Activated naive CD4-positive, alpha-beta T cell treated with anti-CD3 and anti-CD28 coated beads for 36 hours (primary cell): ENCODE data around the gene KCNK17. TPM values are rescaled to one million over a fixed set of nuclear protein-coding genes. Genes with fewer than 3 reads are reported as not detected.

Source experiments
- CTCF ChIA-PET: fragments of 350-600 bp; sonication (Branson Sonifier 250); formaldehyde crosslinking; loops from one replicate; lab custom pipeline; 2021; ENCODE audit warnings: antibody characterized with exemption; lab: Charles Lee
- DNase-seq: peaks from one replicate; pipeline ENCODE4 v3.0.0-alpha.2; 2020
- H3K27ac Mint-ChIP-seq: one replicate; pipeline ENCODE4 v1.8.0; 2021; ENCODE audit warnings: mild to moderate bottlenecking, mixed read lengths
- H3K27me3 Mint-ChIP-seq: one replicate; pipeline ENCODE4 v1.8.0; 2021; ENCODE audit warnings: low read depth, mixed read lengths
- H3K36me3 Mint-ChIP-seq: one replicate; pipeline ENCODE4 v1.8.0; 2021; ENCODE audit warnings: low read depth, mixed read lengths
- H3K4me1 Mint-ChIP-seq: one replicate; pipeline ENCODE4 v1.8.0; 2021; ENCODE audit warnings: low read depth, mixed read lengths
- H3K4me3 Mint-ChIP-seq: one replicate; pipeline ENCODE4 v1.8.0; 2021; ENCODE audit warnings: mild to moderate bottlenecking, moderate library complexity, mixed read lengths
- H3K9me3 Mint-ChIP-seq: one replicate; pipeline ENCODE4 v1.8.0; 2021; ENCODE audit warnings: mixed read lengths
- intact Hi-C: fragments of 100-400 bp; cut with micrococcal nuclease; formaldehyde crosslinking; loops from one replicate; pipeline ENCODE4 v1.15.1; 2023
- total RNA-seq, 2 experiments: library from RNA; stranded (reverse); gene quantifications; one replicate each; pipeline ENCODE4 v1.2.3, GENCODE V29; 2021

The KCNK17 gene
- total RNA-seq, 2 experiments from 2014 or later: not detected

- Mint-ChIP-seq H3K36me3 (no peaks in the 10 kb centered on the region), H3K9me3 (no peaks in the 10 kb centered on the region), H3K27me3 (peaks cover 21% of the 10 kb centered on the region), H3K27ac (no peak overlapping the region), H3K4me1 (no peaks in the 10 kb centered on the region), H3K4me3 (no peak overlapping the region)
- intact Hi-C loops: no loop called here
- CTCF ChIA-PET: interaction anchor here (0.6 to 1.0 kb wide), 3 partner anchors 28 to 164 kb away, joined by 3 read pairs; no protein-coding TSS in a partner anchor
- no peak for DNase-seq
Measured at GRCh38 chr6:39330476-39330875, 16.3 kb upstream of the KCNK17 start.

GRCh38 chr6:39330057-39330456, 15.8 kb upstream of the KCNK17 start:
- H3K4me3 Mint-ChIP-seq: no peak overlapping the region
- CTCF ChIA-PET: interaction anchor here (0.6 kb wide), 1 partner anchor 27 kb away, joined by 3 read pairs; no protein-coding TSS in a partner anchor
- DNase-seq: no peak
- no peak overlapping the region for H3K27ac Mint-ChIP-seq
- H3K36me3 Mint-ChIP-seq: no peaks in the 10 kb centered on the region
- intact Hi-C loops: no loop called here
- no peaks in the 10 kb centered on the region for H3K4me1 Mint-ChIP-seq
- peaks cover 21% of the 10 kb centered on the region for H3K27me3 Mint-ChIP-seq
- no peaks in the 10 kb centered on the region for H3K9me3 Mint-ChIP-seq

DNA sequence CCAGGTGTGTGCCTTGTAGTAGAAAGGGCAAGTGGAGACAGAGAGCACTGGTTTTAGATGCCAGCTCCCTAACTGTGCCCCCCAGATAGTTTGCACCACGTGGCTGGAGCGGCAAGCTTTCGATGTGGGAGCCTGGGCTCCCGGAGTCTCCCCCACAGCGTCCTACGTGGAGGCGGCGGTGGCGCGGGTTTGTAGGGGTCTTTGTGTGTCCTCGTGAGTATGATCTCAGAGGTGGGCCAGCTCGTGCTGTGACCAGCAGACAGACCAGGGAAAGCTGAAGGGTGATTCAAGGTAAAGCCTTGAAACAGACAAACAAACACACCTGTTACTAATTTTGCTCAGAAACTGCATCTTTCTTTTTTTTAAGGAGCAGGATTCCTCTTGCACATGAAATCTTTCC, 13.8 kb upstream of the KCNK17 start:
- H3K27me3 Mint-ChIP-seq: peaks cover 21% of the 10 kb centered on the region
- CTCF ChIA-PET: no interaction called here

DNA sequence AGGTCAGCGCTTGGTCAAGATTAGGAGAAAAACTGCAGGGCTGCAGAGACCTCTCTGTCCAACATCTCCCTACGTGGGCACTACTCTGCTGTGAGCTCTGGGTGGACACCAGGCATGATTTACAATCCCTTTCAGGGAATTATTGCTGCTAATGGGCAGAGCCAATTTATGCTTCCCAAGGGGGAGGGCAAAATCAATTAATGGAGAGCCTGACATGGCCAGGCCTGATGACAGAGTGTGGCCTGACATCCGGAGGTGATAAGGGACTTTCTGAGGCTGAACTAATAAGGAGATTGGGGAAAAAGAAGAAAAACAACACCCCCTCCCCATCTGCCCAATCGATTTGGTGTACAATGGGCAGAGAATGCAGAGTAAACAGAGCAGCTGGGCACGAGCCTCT, 13.3 kb upstream of the KCNK17 start:
- Mint-ChIP-seq H3K27me3 (peaks cover 15% of the 10 kb centered on the region), H3K27ac (no peak overlapping the region), H3K36me3 (no peaks in the 10 kb centered on the region), H3K9me3 (no peaks in the 10 kb centered on the region), H3K4me1 (no peaks in the 10 kb centered on the region), H3K4me3 (no peak overlapping the region)
- no peak for DNase-seq
- CTCF ChIA-PET: no interaction called here
- intact Hi-C loops: no loop called here

More for the DNA sequence above, 13.8 kb upstream of the KCNK17 start:
- Mint-ChIP-seq H3K27ac (no peak overlapping the region), H3K9me3 (no peaks in the 10 kb centered on the region), H3K4me3 (no peak overlapping the region), H3K36me3 (no peaks in the 10 kb centered on the region), H3K4me1 (no peaks in the 10 kb centered on the region)
- no peak for DNase-seq
- intact Hi-C loops: no loop called here

GRCh38 chr6:39322306-39322850, 8.2 kb upstream of the KCNK17 start, which contains the start of gene KCNK16:
KCNK16 (minus strand) TSS chr6:39322702; CDS start chr6:39322540, 162 bp downstream.
- Mint-ChIP-seq H3K27ac (no peak within 1 kb of the TSS), H3K36me3 (no peaks in the 10 kb centered on the region), H3K27me3 (peaks cover 6% of the 10 kb centered on the region), H3K4me1 (no peaks in the 10 kb centered on the region), H3K4me3 (no peak within 1 kb of the TSS), H3K9me3 (no peaks in the 10 kb centered on the region)
- CTCF ChIA-PET: interaction anchor here (1.1 kb wide), 1 partner anchor 41 kb away, joined by 6 read pairs; no protein-coding TSS in a partner anchor
- no peak for DNase-seq
- intact Hi-C loops: no loop called here

- CTCF ChIA-PET: interaction anchor here (1.1 to 1.3 kb wide), 2 partner anchors 19 to 42 kb away, joined by 3 to 6 read pairs; no protein-coding TSS in a partner anchor
- Mint-ChIP-seq H3K9me3 (no peaks in the 10 kb centered on the region), H3K27ac (no peak overlapping the region), H3K27me3 (peaks cover 11% of the 10 kb centered on the region), H3K4me3 (no peak overlapping the region), H3K36me3 (no peaks in the 10 kb centered on the region), H3K4me1 (no peaks in the 10 kb centered on the region)
- no peak for DNase-seq
- intact Hi-C loops: no loop called here
Measured at GRCh38 chr6:39321761-39322160, 7.5 kb upstream of the KCNK17 start.

- no peak for DNase-seq
- no peaks in the 10 kb centered on the region for H3K9me3 Mint-ChIP-seq
- CTCF ChIA-PET: interaction anchor here (0.5 to 1.4 kb wide), 3 partner anchors 10 to 1252 kb away, joined by 3 to 4 read pairs (median 3); no protein-coding TSS in a partner anchor
- H3K27me3 Mint-ChIP-seq: peaks cover 18% of the 10 kb centered on the region
- intact Hi-C loops: no loop called here
- no peak overlapping the region for H3K4me3 Mint-ChIP-seq
- no peaks in the 10 kb centered on the region for H3K4me1 Mint-ChIP-seq
- no peaks in the 10 kb centered on the region for H3K36me3 Mint-ChIP-seq
- no peak overlapping the region for H3K27ac Mint-ChIP-seq
Measured at GRCh38 chr6:39320363-39320984, 6.3 kb upstream of the KCNK17 start.

DNA sequence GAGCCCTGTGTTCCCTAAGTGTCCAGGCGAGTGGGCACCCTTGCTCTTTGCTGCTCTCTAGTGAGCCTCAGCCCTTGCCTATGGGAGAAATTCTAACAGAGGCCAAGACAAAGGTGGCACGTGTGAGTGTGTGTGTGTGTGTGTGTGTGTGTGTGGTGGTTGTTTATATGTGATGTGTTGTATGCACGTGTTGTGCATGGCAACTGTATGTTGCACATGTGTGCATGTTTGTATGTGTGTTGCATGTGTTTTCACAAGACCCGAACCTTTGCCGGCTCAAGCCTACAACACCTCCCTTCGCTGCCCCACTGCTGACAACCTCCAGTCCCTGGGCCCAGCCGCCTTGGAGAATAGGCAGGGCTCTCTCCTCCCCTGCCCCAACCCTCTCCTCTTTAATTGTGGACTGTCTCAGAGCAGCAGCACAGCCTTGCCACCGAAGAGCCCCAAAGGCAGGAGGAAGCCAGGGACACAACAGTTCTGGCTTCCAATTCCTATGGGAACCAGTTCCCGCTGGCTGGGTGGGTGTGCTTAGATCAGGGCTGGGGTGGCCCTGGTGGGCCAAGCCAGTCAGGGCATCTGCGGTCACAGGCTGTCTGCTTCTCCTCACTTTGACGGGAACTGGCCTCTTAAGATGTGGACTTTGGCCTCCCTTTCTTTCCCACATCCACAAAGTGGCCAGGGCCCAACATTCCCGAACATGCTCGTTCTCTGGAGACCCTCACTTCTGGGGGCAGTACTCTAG, 5.6 kb upstream of the KCNK17 start:
- no peaks in the 10 kb centered on the region for H3K9me3 Mint-ChIP-seq
- no peak overlapping the region for H3K4me3 Mint-ChIP-seq
- no peaks in the 10 kb centered on the region for H3K36me3 Mint-ChIP-seq
- no peak for DNase-seq
- H3K27me3 Mint-ChIP-seq: peaks cover 24% of the 10 kb centered on the region
- CTCF ChIA-PET: interaction anchor here (1.1 to 1.4 kb wide), 2 partner anchors 10 kb away, joined by 4 to 5 read pairs; no protein-coding TSS in a partner anchor
- no peaks in the 10 kb centered on the region for H3K4me1 Mint-ChIP-seq
- H3K27ac Mint-ChIP-seq: no peak overlapping the region
- intact Hi-C loops: no loop called here

DNA sequence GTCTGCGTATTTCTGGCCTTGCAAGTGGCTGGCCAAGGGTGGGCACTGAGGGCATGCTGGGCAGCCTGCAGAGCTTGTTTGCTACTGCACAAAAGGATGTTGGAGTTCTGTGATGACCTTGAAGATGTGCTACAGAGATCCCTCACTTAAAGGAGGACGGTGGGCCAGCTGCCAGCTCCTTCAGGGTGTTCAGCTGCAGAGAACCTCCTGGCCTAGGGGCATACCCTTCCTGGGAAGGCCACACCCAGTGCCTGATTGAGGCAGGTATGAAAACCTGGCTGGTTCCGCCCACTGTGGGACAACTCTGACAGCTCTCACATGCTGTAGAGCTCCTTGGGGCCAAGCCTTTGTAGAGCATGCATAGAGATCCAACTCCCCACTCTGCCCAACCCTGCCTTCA, 3.0 kb upstream of the KCNK17 start:
- Mint-ChIP-seq H3K4me1 (peaks cover 7% of the 10 kb centered on the region), H3K4me3 (no peak overlapping the region), H3K27me3 (peaks cover 39% of the 10 kb centered on the region), H3K36me3 (no peaks in the 10 kb centered on the region), H3K27ac (no peak overlapping the region), H3K9me3 (no peaks in the 10 kb centered on the region)
- CTCF ChIA-PET: no interaction called here
- DNase-seq: no peak
- intact Hi-C loops: no loop called here

GRCh38 chr6:39313526-39314272, 520 bp downstream of the KCNK17 start:
- H3K27ac Mint-ChIP-seq: no peak overlapping the region
- H3K36me3 Mint-ChIP-seq: no peaks in the 10 kb centered on the region
- peaks cover 7% of the 10 kb centered on the region for H3K4me1 Mint-ChIP-seq
- H3K9me3 Mint-ChIP-seq: no peaks in the 10 kb centered on the region
- CTCF ChIA-PET: interaction anchor here (0.8 to 17.6 kb wide), 3 partner anchors 11 to 160 kb away, joined by 3 to 391 read pairs (median 4); no protein-coding TSS in a partner anchor
- peak overlapping the region; percentile 18 for H3K4me3 Mint-ChIP-seq
- peaks cover 48% of the 10 kb centered on the region for H3K27me3 Mint-ChIP-seq
- intact Hi-C loops: no loop called here
- DNase-seq: no peak

- Mint-ChIP-seq H3K27ac (no peak overlapping the region), H3K27me3 (peaks cover 46% of the 10 kb centered on the region), H3K9me3 (no peaks in the 10 kb centered on the region), H3K4me1 (peaks cover 7% of the 10 kb centered on the region), H3K4me3 (peak overlapping the region; percentile 18), H3K36me3 (no peaks in the 10 kb centered on the region)
- intact Hi-C loops: no loop called here
- CTCF ChIA-PET: interaction anchor here (0.8 to 17.6 kb wide), 3 partner anchors 10 to 160 kb away, joined by 3 to 391 read pairs (median 4); no protein-coding TSS in a partner anchor
- no peak for DNase-seq
Measured at GRCh38 chr6:39312912-39313525, 1.2 kb downstream of the KCNK17 start.
